Progenitor cell of endocrine pancreas (in vitro differentiated cells): Measurements from ENCODE around the gene DPP9. TPM values are rescaled to one million over a fixed set of nuclear protein-coding genes. Genes with fewer than 3 reads are reported as not detected.
"Not testable (repeated sequence)": the region's sequence is repeated elsewhere in the genome, so short reads cannot be mapped to it uniquely, and the experiment has no call there.

Experiments used
- DNase-seq: peaks from one replicate; pipeline ENCODE4 v3.0.0; 2021; ENCODE audit warnings: low spot score; ENCODE audit not compliant: unreplicated experiment
- H3K27ac Mint-ChIP-seq: 2 replicates; pipeline ENCODE4 v1.8.0; 2021; ENCODE audit warnings: mild to moderate bottlenecking, moderate library complexity, mixed read lengths
- H3K27me3 Mint-ChIP-seq: 2 replicates; pipeline ENCODE4 v1.8.0; 2021; ENCODE audit warnings: mixed read lengths
- H3K36me3 Mint-ChIP-seq: 2 replicates; pipeline ENCODE4 v1.8.0; 2022; ENCODE audit warnings: mixed read lengths; ENCODE audit not compliant: insufficient read depth
- H3K4me1 Mint-ChIP-seq: 2 replicates; pipeline ENCODE4 v1.8.0; 2021; ENCODE audit warnings: low read depth, mixed read lengths
- H3K4me3 Mint-ChIP-seq: 2 replicates; pipeline ENCODE4 v1.8.0; 2021; ENCODE audit warnings: low read depth, mild to moderate bottlenecking, moderate library complexity, mixed read lengths
- H3K9me3 Mint-ChIP-seq: 2 replicates; pipeline ENCODE4 v1.8.0; 2021; ENCODE audit warnings: low read depth, mixed read lengths
- total RNA-seq: library from RNA; stranded (reverse); gene quantifications from 2 replicates; pipeline ENCODE4 v1.2.1, GENCODE V29; 2021
- TF ChIP-seq, protein P1 (sequence below): fragments of 200-600 bp; sonication (generic); IDR thresholded peaks from one replicate; pipeline ENCODE4 v1.5.0; 2021; ENCODE audit warnings: antibody characterized with exemption, mild to moderate bottlenecking; ENCODE audit not compliant: unreplicated experiment

The DPP9 gene
- total RNA-seq, 1 donor from 2014 or later: 50.3 TPM

DNA sequence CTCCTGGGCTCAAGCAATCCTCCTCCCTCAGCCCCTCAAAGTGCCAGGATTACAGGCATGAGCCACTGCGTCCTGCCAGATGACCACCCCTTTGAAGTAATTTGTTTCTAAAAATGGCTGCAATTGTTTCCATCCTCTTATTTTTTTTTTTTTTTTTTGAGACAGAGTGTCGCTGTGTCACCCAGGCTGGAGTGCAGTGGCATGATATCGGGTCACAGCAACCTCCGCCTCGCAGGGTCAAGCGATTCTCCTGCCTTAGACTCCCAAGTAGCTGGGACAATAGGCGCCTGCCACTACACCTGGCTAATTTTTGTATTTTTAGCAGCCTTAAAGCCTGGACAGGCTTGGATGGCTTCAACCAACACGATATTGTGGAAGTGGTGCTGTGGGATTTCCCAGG, 22.3 kb upstream of the DPP9 start:
- Mint-ChIP-seq H3K27me3 (peaks cover 37% of the 10 kb centered on the region), H3K36me3 (no peaks in the 10 kb centered on the region)
- TF ChIP-seq, protein P1, sequence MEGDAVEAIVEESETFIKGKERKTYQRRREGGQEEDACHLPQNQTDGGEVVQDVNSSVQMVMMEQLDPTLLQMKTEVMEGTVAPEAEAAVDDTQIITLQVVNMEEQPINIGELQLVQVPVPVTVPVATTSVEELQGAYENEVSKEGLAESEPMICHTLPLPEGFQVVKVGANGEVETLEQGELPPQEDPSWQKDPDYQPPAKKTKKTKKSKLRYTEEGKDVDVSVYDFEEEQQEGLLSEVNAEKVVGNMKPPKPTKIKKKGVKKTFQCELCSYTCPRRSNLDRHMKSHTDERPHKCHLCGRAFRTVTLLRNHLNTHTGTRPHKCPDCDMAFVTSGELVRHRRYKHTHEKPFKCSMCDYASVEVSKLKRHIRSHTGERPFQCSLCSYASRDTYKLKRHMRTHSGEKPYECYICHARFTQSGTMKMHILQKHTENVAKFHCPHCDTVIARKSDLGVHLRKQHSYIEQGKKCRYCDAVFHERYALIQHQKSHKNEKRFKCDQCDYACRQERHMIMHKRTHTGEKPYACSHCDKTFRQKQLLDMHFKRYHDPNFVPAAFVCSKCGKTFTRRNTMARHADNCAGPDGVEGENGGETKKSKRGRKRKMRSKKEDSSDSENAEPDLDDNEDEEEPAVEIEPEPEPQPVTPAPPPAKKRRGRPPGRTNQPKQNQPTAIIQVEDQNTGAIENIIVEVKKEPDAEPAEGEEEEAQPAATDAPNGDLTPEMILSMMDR: no peak

DNA sequence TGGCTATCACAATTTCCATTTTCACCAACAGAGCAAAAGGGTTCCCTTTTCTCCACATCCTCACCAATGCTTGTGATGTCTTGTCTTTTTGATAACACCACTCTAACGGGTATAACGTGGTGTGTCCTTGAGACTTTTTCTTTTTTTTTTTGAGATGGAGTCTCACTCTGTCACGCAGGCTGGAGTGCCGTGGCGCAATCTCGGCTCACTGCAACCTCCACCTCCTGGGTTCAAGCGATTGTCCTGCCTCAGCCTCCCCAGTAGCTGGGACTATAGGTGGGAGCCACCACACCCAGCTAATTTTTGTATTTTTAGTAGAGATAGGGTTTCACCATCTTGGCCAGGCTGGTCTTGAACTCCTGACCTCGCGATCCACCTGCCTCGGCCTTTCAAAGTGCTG, 21.5 kb upstream of the DPP9 start:
- DNase-seq: not testable (repeated sequence)

More for the DNA sequence above, 22.3 kb upstream of the DPP9 start:
- Mint-ChIP-seq H3K9me3 (no peaks in the 10 kb centered on the region), H3K4me3 (no peak overlapping the region), H3K4me1 (peaks cover 3% of the 10 kb centered on the region), H3K27ac (no peak overlapping the region)
- no peak for DNase-seq

DNA sequence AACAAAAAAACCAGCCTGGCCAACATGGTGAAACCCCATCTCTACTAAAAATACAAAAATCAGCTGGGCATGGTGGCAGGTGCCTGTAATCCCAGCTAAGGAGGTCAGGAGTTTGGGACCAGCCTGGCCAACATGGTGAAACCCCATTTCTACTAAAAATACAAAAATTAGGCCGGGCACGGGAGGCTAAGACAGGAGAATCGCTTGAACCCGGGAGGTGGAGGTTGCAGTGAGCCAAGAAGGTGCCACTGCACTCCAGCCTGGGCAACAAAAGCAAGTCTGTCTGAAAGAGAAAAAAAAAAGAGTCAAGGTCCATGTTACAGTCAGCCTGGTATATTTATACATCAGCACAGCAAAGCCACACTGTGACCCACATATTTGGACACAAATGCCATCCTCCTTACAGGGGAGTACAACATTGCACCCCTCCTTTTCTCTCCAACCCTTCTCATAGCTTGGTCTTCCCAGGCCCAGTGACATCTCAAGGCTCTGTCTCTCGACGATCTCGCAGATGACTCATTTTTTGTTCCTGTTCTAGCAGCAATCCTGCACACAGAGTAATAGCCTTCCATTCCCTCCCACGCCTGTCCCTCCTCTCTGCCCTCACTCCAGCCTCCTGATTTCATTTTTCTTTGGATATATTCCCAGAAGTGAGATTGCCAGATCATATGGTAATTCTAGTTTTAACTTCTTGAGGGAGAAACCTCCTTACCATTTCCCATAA, 21.0 kb upstream of the DPP9 start:
- no peaks in the 10 kb centered on the region for H3K36me3 Mint-ChIP-seq
- DNase-seq: no peak
- peaks cover 33% of the 10 kb centered on the region for H3K27me3 Mint-ChIP-seq
- TF ChIP-seq, protein P1: no peak
- no peak overlapping the region for H3K4me3 Mint-ChIP-seq
- no peak overlapping the region for H3K27ac Mint-ChIP-seq
- peaks cover 3% of the 10 kb centered on the region for H3K4me1 Mint-ChIP-seq
- no peaks in the 10 kb centered on the region for H3K9me3 Mint-ChIP-seq

More for the DNA sequence above, 21.5 kb upstream of the DPP9 start:
- not testable (repeated sequence) for H3K36me3 Mint-ChIP-seq, H3K27ac Mint-ChIP-seq, H3K4me3 Mint-ChIP-seq, H3K4me1 Mint-ChIP-seq, H3K9me3 Mint-ChIP-seq
- peaks cover 37% of the 10 kb centered on the region for H3K27me3 Mint-ChIP-seq

DNA sequence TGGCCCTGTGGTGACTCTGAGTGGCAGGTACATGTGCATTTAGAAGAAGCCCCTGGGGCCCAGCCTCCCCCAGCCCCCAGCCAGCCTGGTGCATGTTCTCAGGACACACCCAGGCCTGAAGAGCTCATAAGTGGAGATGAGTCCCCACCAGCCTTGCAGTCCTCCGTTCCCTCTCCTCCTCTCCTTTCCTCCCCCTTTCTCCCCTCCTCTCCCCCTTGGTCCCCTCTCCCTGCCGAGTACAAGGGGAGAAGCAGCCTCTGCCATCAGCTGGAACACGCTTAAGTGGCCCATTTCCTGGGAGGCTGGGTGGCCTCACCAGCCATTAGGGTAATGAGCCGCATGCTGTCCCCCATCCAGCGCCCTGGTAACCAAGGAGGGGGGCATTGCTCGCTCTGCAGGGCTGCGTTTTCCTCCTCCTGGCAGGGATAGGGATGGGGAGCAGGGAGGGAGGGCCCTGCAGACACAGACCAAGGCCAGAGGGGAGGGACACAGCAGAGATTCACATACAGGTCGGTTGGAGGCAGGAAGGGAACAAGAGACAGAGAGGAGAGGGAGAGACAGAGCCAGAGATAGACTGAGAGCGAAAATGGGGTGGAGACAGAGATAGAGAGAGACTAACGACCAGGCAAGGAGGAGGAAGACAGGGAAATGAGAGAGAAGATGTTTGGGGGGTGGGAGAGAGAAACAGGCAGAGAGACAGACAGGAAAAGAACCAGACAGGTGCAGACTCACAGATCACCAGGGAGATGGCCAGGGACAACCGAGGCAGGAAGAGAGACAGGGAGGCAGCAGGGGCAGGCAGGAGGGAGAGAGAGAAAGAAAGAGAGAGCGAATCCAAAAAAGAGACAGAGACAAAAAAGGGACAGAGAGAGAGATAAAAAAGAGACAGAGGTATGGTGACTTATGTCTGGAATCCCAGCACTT, 19.3 kb upstream of the DPP9 start:
- Mint-ChIP-seq H3K4me1 (peaks cover 3% of the 10 kb centered on the region), H3K36me3 (no peaks in the 10 kb centered on the region), H3K27me3 (peaks cover 25% of the 10 kb centered on the region), H3K4me3 (no peak overlapping the region), H3K9me3 (no peaks in the 10 kb centered on the region), H3K27ac (no peak overlapping the region)
- TF ChIP-seq, protein P1: no peak
- DNase-seq: no peak

DNA sequence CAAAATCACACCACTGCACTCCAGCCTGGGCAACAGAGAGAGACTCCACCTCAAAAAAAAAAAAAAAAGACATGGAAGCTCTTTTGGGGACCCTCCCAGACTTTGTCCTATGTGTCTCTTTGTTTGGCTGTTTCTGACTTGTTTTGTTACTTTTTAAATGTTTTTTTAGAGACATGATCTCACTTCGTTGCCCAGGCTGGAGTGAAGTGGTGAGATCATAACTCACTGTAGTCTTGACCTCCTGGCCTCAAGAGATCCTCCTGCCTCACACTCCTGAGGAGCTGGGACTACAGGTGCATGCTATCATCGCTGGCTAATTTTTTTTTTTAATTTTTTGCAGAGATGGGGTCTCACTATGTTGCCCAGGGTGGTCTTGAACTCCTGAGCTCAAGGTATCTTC, 16.4 kb upstream of the DPP9 start:
- Mint-ChIP-seq H3K36me3 (no peaks in the 10 kb centered on the region), H3K4me1 (peaks cover 3% of the 10 kb centered on the region), H3K9me3 (no peaks in the 10 kb centered on the region), H3K27me3 (peaks cover 14% of the 10 kb centered on the region), H3K27ac (no peak overlapping the region), H3K4me3 (no peak overlapping the region)
- DNase-seq: no peak
- TF ChIP-seq, protein P1: no peak
